ENCODE results near the gene ACO1.

GRCh38 chr9:32449969-32450368 lies 65.5 kb downstream of the ACO1 start:
- TF ChIP-seq CTCF (IDR thresholded peaks at IDR 0.05 in 8 of 11, conservative IDR thresholded peaks at IDR 0.05 in 3 of 11) (no peak), POLR2A (IDR thresholded peaks at IDR 0.05) (no peak), POLR2AphosphoS5 (IDR thresholded peaks at IDR 0.05) (no peak)

All from spleen (tissue), 7 donors.